GM21515 (cell line): Measurements from ENCODE around the gene PIAS2.
"Not testable (repeated sequence)": the region's sequence is repeated elsewhere in the genome, so short reads cannot be mapped to it uniquely, and the experiment has no call there.

ENCODE experiments used
- ATAC-seq: cut with Tn5 transposase; IDR thresholded peaks from one replicate; pipeline ENCODE4 v1.9.1; 2021; ENCODE audit not compliant: unreplicated experiment

The PIAS2 gene

GRCh38 chr18:46909497-46909896 is 7.8 kb downstream of the PIAS2 start:
- ATAC-seq: no peak

DNA sequence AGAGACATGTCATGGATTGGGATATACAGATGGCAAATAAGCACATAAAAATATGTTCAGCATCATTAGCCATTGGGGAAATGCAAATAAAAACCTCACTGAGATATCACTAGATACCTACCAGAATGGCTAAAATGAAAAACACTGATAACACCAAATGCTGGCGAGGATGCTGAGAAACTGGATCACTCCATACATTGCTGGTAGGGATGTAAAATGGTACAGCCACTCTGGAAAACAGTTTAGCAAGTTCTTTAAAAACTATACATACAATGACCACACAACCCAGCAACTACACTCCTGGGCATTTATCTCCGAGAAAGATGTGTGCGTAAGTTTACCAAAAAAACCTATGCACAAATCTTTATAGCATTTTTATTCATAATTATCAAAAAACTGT is 13.9 kb downstream of the PIAS2 start:
- no peak for ATAC-seq

DNA sequence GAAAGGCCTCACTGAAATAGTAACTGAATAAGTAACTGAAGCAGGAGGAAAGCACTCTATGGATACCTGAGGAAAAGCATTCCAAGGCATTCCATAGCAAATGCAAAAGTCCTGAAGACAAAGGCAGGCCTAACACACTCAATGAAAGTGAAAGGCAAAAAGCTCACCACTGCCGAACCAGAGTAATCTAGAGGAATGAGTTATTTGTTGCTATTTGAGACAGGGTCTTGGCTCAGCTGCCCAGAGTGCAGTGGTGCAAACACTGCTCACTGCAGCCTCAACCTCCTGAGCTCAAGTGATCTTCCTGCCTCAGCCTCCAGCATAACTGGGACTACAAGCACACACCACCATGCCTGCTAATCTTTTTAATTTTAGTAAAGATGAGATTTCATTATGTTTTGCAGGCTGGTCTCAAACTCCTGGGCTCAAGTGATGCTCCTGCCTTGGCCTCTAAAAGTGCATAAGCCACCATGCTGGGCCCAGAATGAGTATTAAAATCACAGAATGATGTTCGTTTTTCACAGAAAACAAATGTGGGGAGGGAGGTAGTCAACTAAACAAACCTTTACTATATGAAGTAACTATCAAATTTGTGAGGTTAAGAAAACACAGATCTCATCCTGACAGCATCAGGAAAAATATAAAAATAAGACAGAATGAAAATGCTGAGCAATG is 17.9 kb downstream of the PIAS2 start:
- no peak for ATAC-seq

DNA sequence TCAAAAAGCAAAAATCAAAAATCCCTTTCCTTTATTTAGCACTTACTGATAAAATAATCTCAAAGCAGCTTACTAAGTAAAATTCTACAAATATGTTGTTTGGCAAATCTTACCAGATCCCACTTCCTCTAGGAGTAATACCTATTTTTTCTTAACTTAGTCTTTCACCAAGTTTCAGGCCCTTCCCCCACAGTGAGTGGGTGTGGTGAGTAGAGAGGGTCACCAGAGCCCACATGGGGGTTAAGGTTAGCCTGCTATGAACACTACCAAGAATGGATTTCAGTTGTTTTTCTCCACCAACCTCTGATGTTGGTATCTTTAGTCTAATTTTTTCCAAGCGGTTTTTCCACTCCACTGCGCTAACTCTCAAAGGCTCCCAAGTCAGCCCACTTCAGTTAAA is 23.2 kb downstream of the PIAS2 start:
- no peak for ATAC-seq

- no peak for ATAC-seq
Measured at GRCh38 chr18:46893360-46893759, 23.9 kb downstream of the PIAS2 start.

GRCh38 chr18:46892842-46893241 is 24.5 kb downstream of the PIAS2 start:
- ATAC-seq: peak; percentile 54

GRCh38 chr18:46891742-46892214 is 25.5 kb downstream of the PIAS2 start:
- ATAC-seq: peak; percentile 77

DNA sequence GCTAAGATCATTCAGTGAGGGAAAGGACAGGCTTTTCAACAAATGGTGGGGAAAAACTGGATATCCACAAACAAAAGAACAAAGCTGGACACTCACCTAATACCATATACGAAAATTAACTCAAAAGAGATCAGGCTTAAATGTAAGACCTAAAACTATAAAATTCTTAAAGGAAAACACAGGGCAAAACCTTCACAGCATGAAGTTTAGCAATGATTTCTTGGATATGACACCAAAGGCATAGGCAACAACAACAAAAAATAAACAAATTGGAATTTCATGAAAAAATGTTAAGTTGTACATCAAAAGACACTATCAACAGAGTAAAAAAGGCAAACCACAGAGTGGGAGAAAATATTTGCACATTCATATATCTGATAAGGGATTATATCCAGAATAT is 28.3 kb downstream of the PIAS2 start:
- ATAC-seq: no peak

DNA sequence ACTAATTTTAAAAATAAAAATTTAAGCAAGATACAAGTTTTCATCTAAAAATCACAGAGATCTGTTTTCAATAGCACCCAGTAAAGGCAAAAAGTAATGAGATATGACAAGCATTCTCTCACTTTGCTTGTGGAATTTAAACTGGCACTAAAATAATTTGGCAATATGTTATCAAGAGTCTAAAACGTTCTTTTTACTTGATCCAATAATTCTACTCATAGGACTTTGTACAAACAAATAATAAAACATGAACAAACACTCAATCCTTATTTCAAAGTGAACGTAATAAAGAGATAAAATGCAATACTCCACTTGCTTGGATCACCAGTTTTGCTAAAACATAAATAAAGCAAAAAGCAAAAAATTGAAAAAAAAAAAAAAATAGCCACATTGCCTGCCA is 30.4 kb downstream of the PIAS2 start:
- ATAC-seq: no peak

DNA sequence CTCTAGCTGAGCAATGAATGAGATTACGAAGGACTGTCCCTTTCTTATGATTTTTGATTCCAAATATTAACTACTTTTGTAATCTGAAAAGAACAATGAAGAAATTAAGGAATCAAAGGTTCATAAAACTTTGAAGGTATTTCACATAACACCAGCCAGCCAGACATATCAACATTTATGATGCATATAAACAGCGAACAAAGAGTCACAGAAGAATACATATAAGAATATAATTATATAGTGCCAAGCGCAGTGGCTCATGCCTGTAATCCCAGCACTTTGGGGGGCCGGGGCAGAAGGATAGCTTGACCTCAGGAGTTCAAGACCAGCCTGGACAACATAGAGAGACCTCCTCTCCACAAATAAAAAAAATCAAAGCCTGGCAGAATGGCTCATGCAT is 34.1 kb downstream of the PIAS2 start:
- no peak for ATAC-seq

DNA sequence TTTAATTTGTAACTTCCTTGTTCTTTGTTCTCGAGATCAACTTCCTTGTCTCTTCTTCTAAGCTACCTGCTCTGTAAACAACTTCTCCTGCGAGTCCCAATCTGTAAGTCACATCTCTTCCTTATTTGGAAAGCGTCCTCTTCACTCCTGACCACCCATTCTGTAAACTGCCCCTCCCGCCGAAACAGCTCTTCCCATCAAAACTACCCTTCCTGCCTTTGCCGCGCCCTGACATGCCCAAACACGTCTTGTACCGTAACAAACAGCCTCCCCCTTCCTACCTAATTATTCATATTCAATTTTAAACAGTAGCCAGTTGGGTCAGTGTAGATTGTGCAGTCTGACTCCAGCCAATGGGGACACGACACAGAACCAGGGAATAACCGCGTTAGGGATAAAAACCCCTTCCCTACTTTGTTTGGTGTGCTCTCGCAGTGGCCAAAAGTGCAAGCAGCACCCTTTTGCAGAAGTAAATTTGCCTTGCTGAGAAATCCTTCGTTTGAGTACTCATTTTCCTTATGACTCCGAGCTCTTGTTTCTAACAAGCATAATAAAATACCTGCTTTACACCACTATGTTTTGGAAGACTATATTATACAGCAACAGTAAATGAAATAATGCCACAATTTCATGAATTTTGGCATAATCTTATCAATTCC is 39.8 kb downstream of the PIAS2 start:
- no peak for ATAC-seq

DNA sequence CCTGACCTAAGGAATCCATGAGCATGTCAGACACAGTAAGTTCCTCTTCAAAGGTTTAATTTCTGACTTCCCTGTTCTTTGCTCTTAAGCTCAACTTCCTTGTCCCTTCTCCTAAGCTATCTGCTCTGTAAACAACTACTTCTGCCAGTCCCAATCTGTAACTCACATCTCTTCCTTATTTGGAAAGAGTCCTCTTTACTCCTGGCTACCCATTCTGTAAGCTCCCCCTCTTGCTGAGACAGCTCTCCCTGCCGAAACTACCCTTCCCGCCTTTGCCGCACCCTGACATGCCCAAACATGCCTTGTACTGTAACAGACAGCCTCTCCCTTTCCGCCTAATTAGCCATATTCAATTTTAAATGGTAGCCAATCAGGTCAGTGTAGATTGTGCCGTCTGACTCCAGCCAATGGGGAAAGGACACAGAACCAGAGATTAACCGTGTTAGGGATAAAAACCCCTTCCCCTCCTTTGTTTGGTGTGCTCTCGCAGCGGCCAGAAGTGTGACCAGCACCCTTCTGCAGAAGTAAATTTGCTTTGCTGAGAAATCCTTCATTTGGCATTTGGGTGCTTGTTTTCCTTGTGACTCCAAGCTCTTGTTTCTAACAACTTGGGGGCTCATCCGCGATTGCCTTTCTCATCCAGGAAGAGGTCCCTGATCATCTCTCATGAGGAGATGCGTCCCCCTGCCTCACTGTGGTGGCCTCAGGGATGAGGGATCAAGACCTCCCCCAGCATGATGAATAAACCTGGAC is 49.0 kb downstream of the PIAS2 start:
- no peak for ATAC-seq

- ATAC-seq: no peak
Measured at GRCh38 chr18:46867367-46868143, 49.8 kb downstream of the PIAS2 start.

GRCh38 chr18:46866523-46866922 is 50.8 kb downstream of the PIAS2 start:
- no peak for ATAC-seq

- not testable (repeated sequence) for ATAC-seq
Measured at GRCh38 chr18:46865245-46865644, 52.1 kb downstream of the PIAS2 start.

- peak; percentile 65 for ATAC-seq
Measured at GRCh38 chr18:46859855-46860254, 57.5 kb downstream of the PIAS2 start.

- ATAC-seq: no peak
Measured at GRCh38 chr18:46858290-46858689, 59.0 kb downstream of the PIAS2 start.

GRCh38 chr18:46856973-46857372 is 60.3 kb downstream of the PIAS2 start:
- no peak for ATAC-seq

DNA sequence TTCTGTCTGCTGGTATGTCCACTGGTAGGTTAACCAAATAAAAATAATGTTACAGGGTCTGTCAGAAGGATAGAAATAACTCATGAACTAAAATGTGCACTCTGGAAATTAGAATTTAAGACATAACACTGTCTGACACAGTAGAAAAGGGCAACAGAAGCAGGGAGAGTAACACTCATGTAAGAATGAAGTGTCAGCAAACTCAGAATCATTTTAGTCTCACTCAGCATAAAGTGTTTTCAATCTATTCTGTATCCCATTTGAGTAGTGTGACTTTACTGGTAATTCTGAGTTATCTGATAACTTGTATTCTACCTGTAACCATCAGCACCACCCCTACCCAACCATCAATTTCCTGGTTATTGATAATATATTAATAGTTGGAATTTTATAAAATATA is 68.3 kb downstream of the PIAS2 start:
- ATAC-seq: no peak

DNA sequence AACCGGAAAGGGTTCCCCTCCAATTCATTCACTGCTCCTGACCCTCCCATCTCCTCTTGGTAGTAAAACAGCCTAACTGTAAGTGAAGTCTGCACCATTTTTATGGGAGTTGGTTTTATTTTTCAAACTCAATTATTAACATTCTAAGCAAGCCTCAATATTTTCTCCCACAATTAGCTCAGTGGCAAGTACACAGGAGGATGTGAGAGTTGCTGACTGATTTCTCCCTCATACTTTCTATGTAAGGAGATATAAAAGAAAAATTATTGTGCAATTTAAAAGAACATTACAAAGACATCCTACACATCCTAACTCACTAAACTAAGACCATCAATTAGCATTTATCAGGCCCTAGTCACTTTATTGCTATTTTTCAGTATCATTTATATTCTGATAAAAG is 73.9 kb downstream of the PIAS2 start:
- no peak for ATAC-seq

DNA sequence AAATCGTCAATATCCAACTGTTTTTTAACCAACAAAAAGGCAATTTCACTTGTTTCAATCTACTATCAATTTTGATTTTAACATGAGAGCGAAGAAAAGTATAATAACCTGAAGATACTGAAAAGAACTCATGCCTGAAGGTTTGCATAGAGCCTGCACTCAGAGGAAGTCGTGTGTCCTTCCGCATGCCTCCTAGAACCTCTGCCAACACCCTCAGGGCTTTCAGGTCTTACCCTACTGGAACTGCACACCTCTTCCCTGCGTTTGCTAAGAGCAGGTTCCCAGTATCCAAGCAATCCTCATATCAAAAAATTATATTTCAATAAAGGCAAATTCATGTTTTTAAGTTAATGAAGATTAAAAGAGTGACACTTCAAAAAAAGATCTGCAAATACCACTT is 74.7 kb downstream of the PIAS2 start:
- no peak for ATAC-seq
